Transverse colon (tissue), 4 donors: ENCODE data around the gene PDE9A.

ENCODE experiments used
- CTCF ChIP-seq, 5 experiments: fragments of 200-600 bp in 3 of 5; fragments of 450-650 bp in 2 of 5; sonication (generic) in 3 of 5; IDR thresholded peaks; 1 replicate in 2 of 5; 2 replicates in 3 of 5; pipeline ENCODE4 v1.5.1; 2016 to 2017; ENCODE audit warnings: antibody characterized with exemption in 5 of 5, inconsistent platforms in 3 of 5, mild to moderate bottlenecking in 2 of 5, moderate library complexity in 1 of 5
- EP300 ChIP-seq: sonication (generic); formaldehyde crosslinking; IDR thresholded peaks from one replicate; pipeline ENCODE4 v1.6.1; 2017; ENCODE audit warnings: antibody characterized with exemption, low read depth
- POLR2A ChIP-seq: fragments of 450-650 bp; IDR thresholded peaks from one replicate; pipeline ENCODE4 v1.6.1; 2016; ENCODE audit warnings: antibody characterized with exemption, mild to moderate bottlenecking, moderate library complexity
- POLR2AphosphoS5 ChIP-seq, 3 donors: sonication (generic); formaldehyde crosslinking; IDR thresholded peaks; one replicate each; pipeline ENCODE4 v1.6.1; 2016; ENCODE audit warnings: antibody characterized with exemption in 3 of 3

DNA sequence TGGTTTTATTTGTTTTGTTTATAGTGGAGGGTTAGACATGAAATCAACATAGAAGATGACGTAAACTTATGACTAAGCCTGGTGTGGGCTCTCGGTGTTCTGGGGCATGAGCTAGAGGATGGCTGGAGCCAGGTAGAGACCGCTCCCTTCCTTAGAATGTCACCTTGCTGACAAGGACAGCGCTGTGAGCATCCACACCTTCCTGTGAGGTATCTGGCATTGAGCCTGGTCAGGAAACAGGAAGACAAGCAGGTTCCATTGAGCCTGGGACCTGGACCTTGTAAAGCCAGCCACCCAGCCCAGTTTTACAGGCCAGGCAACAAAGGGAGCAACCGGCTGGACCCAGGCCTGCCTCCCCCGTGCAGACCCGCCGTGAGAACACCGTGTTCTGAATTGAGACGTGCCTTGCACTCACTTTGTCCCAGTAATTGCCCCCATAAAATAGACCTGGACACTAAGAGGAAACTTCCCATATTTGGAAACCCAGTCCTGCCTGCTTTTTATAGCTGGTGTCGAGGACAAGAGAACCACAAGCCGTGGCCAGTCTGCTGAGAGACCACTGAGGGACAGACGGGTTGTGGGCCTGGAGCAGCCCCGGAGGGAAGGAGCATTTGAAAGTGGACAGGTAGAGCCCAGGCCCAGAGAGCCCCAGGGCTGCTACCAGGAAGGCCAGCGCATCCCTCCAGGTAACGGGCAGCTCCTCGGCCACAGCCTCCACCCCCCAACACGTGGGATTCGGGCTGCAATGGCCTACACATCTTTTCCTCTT is 78.0 kb downstream of the PDE9A start:
- TF ChIP-seq CTCF (IDR thresholded peaks at IDR 0.05) = no peak
- TF ChIP-seq POLR2A = peak; percentile 80
- peak in 2 of 3 donors; percentile 81 to 88 for TF ChIP-seq POLR2AphosphoS5 (IDR thresholded peaks at IDR 0.05)
- TF ChIP-seq EP300 = peak; percentile 99
